IPS DF 4.7 (cell line): ENCODE data around the gene TNFRSF1B.

ENCODE experiments used
- DNase-seq: peaks from one replicate; pipeline ENCODE4 v3.0.0-alpha.2; 2013; ENCODE audit warnings: low spot score; ENCODE audit errors: extremely low read depth

TNFRSF1B gene

DNA sequence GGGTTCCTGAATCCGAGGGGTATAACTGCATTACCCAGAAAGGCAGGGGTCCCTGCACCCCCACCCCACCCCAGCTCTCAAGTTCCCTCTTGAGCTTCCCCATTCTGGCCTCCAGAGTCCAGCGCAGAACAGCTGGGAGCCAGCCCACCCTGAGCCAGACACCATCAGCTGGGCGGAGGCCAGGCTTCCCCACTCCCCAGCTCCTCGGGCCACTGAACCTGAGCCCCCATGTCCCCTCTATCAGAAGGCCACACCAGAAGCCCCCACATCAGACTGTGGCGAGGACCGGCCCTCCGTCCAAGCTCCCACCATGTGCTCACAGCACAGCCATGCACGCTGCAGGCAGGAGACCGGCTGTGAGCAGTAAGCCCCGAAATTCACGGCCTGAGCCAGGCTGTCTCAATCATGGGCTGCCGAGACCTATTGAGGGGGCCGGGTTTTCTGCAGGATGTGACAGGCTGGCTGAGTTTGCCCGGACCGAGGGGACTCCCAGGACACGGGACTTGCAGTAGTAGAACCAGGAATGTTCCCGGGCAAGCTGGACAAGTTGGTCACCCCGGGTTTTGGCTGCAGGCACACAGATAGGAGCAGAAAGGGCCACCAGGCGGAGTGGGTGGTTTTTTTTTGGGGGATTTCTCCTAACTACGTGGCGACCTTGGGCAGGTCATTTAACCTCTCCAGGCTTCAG, 25.5 kb upstream of the TNFRSF1B start:
- no peak for DNase-seq

- DNase-seq = no peak
These were observed 24.5 kb upstream of the TNFRSF1B start for GRCh38 chr1:12142141-12142823.

GRCh38 chr1:12142891-12143630, 23.7 kb upstream of the TNFRSF1B start:
- DNase-seq = no peak

GRCh38 chr1:12143631-12144155, 23.1 kb upstream of the TNFRSF1B start:
- DNase-seq = no peak

GRCh38 chr1:12144236-12144635, 22.6 kb upstream of the TNFRSF1B start:
- DNase-seq = no peak

- no peak for DNase-seq
These were observed 21.8 kb upstream of the TNFRSF1B start for GRCh38 chr1:12144969-12145368.

DNA sequence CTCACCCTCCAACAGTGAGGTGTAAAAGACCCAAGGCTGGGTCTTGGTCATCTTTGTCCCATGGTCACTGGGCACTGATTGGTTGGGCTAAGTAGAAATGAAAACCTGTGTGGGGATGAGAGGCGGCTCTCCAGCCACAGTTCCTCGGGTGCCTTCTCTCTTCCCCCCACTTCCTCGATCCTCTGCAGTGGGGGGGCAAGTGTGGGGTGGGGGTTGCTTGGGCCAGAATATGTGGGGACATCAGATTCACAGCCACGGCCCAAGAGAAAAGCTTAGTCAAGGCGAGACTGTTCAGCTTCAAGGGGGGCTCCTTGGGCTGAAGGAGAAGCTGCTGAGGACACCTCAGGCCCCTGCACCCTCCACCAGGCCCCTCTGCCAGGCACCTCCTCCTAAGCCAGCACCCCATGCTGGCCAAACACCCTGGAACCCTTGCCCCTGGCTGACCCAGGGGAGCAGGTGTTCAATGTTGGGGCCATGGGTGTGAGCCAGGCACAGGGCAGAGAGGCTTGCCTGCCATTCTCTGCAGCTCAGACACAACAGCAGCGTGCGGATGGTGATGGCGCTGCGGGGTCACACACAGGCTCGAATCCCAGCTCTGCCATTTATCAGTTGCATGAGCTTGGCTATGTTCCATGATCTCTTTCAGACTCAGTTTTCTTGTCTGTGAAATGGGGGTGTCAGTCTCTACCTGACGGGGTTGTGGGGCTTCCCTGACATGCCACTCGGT, 21.0 kb upstream of the TNFRSF1B start:
- DNase-seq = no peak

GRCh38 chr1:12146343-12147112, 20.3 kb upstream of the TNFRSF1B start:
- no peak for DNase-seq

DNA sequence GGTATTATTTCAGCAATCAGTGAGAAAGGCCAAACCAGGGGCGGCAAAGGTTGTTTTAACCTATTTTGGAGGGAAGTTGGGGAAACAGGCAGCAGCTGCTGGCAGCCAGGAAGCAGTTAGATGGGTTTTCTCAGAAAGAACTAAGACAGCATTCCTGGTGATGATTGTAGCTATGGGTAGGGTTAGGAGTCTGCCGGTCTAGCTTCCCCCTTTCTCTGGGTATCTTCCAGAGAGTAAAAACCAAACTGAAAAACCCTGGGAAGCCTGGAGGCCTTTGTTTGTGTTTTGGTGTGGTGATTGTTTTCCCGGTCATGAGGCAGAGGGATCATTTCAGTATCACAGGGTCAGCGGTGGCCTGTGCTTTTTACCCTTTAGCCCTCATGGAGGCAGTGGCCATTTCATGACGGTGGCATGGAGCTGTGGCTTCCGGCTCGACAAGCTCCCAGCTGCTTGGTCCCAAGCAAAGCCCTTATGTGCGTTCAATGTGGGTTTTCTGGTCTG, 19.5 kb upstream of the TNFRSF1B start:
- no peak for DNase-seq

DNA sequence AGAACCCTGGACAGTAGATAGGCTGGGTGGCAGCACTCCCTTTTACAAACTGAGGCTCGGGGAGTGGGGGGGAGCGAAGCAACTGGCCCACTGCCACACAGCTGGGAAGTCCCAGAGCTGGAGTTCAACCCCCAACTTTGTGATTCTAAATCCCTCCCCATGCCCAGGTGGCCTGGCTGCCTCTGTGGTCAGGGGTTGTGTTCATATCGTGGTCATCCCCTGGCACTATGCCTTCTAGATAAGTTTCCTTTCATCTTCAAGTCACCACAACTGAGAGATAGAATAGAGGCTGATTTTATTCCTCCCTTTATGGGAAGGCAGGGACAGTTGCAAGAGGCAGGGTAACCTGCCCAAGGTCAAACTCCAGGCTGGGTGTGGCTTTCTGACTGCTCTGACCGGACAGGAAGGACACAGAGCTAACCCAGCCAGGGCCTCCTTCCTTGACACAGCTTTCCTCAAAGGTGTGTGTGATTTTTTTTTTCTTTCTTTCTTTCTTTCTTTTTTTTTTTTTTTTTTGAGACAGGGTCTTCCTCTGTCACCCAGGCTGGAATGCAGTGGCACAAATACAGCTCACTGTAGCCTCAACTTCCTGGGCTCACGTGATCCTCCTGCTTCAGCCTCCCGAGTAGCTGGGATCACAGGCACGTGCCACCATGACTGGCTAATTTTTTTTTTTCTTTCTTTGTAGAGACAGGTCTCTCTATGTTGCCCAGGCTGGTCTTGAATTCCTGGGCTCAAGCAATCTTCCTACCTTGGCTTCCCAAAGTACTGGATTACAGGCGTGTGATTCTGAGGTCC, 18.4 kb upstream of the TNFRSF1B start:
- DNase-seq = no peak

DNA sequence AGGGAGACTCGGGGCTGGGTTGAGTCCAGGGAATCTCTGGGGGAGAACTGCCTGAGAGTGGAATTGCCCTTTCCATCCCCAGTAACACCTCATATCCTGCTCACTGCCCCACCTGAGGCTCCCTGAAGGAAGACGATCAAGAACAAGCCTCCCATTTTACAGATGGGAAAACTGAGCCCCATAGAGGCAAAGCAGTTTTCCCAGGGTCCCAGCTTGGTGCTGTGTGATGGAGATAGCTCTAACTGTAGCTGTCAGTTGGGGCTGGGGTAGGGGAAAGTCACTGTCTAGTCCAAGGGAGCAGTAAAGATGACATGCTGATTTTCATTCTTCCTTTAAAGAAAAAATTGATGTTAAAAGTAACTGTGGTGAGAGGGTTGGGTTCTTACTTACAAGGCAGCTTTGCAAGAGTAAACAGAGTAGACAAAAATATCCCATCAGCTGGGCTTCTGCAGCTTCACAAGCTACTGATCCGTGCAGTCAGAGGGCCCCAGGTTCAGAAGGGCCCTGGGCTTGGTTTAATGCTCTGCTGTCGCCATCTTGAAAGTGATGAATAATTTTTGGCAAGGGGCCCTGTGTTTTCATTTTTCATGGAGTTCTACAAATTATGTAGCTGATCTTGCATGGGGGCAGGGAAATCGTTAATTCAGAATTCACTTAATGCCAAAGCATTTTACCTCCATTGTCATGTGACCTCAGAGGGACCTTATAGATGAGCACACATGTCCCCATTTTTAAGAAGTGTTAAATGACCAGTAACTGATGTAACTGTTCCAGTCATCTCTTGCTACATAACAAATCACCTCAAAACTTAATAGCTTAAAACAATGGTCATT, 17.6 kb upstream of the TNFRSF1B start:
- DNase-seq = no peak

- no peak for DNase-seq
These were observed 17.0 kb upstream of the TNFRSF1B start for GRCh38 chr1:12149791-12150175.

- DNase-seq = no peak
These were observed 16.2 kb upstream of the TNFRSF1B start for GRCh38 chr1:12150456-12151200.

- no peak for DNase-seq
These were observed 15.3 kb upstream of the TNFRSF1B start for GRCh38 chr1:12151465-12151864.

DNA sequence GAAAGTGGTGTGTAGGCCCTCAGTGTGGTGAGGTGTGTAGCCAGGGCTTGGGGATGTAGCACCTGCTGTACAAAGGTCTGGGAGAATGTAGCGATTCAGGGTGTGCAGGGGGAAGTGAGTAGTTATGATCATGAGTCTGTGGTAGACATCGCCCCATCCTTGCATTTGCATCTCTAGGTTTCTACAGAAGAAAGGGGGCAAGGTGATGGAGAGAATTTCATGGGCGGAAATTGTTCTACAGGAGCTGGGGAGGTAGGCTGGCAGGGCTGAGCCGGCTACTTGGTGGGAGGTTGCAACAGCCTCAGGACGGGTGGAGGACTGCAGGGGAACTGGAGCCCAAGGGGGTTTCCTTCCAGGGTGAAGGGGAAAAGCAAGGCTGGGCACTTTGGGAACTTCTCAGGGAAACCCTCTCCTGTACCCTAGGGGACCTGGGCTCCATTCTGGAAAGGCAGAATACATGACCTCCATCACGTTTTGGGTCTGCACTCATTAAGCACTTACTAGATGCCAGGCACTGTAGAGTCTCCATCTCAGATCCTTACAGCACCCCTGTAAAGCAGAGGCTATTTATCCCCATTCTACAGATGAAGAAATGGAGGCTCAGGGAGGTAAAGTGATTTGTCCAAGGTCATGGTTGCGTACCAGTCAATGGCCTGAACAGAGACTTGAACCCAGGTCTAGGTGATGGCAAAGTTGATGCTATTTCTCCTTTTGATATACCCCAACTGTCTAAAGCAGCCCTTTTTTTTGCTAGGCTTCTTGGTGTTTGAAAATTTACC, 14.5 kb upstream of the TNFRSF1B start:
- no peak for DNase-seq

GRCh38 chr1:12153181-12153785, 13.5 kb upstream of the TNFRSF1B start:
- no peak for DNase-seq

- no peak for DNase-seq
These were observed 11.5 kb upstream of the TNFRSF1B start for GRCh38 chr1:12155328-12155727.
